Limb (tissue), 2 donors: ENCODE measurements around the gene DHX29.
"Not testable (repeated sequence)": the region's sequence is repeated elsewhere in the genome, so short reads cannot be mapped to it uniquely, and the experiment has no call there.

Experiments
- DNase-seq, 2 donors: peaks; one replicate each; pipeline ENCODE4 v3.0.0-alpha.2; 2016; ENCODE audit errors: extremely low spot score in 2 of 2

Gene DHX29

DNA sequence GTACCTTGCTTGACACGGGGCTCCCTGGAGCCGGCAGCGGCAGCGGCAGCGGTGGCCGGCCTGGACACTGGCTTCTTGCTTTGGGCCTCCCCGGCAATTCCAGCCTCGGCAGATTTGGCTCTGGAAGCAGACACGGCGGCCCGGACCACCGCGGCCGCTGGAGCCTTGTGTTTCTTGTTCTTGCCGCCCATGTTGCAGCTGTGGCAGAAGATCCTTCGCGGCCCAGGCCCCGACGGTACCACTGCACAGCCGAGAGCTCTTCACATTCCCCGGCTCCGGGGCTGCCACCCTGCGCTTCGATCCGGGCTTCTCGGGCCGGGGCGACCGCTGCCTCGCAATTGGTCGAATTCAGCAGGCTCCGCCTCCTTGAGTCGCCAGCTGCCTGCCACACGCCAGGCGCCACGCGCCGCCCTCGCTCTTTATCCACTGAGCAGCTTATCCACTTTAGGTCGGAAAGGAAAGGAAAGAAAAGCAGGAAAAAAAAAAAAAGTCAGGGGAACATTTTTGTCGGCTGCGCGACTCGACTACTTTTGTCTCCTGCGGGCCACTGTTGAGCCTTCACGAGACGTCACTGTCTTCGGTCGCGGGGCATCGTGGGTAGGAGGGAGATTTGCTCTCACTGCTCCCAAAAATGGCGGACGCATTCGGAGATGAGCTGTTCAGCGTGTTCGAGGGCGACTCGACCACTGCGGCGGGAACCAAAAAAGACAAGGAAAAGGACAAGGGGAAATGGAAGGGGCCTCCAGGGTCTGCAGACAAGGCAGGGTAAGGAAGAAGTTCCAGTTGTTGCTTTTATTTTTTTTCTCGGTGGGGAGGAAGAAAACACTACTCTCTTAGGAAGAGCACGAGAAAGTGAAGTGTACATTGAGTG is at the start of gene DHX29, which contains the start of gene MTREX:
Gene DHX29, minus strand, starts transcription at position 312 of the 871 bp plus-strand sequence. Its CDS starts 121 bp downstream, at position 191.
Gene MTREX, plus strand, starts transcription at position 607 of the 871 bp plus-strand sequence. Its CDS starts 25 bp downstream, at position 632.
- DNase-seq, result peak; percentile 92 to 93

DNA sequence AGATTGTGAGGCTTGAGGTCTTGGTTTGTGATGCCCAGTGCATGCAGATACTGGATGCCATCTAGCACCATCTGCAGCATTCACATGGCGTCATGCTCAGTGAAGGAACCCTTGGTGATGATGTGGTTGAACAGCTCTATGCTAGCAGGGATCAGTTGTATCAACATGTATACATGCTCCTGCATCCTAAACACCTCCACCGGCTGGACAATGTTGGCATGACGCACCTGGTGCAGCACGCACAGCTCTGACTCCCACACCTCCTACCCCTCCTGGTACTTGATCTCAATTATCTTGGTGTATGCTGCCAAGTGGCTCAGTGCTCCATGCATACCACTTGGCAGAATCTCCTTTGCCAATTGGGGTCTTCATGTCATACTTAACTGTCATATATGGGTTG is 49.4 kb upstream of the DHX29 start:
- DNase-seq, result no peak

DNA sequence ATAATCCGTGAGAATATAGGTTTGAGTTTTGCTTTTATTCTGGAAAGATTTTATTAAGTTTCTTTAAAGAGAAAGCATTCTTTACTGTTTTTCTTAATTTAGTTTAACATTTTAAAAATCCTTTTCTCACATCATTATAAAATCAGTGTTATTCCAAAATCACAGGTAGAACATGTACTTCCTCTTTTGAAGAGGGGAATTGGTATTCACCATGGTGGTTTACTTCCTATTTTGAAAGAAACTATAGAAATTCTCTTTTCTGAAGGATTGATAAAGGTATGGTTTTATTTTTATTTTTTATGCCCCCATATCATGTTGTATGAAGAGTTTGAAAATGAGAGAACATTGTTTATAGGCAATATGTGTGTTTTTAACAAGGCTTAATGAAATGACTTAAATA is 43.3 kb upstream of the DHX29 start:
- DNase-seq, result no peak

DNA sequence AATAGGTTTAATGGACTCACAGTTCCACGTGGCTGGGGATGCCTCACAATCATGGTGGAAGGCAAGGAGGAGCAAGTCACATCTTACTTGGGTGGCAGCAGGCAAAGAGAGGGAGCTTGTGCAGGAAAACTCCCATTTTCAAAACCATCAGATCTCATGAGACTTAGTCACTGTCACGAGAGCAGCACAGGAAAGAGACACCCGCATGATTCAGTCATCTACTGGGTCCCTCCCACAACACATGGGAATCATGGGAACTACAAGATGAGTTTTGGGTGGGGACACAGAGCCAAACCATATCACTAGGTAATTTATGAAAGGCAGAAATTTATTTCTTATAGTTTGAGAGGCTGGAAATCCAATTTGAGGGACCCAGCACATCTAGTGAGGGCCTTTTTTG is 40.3 kb upstream of the DHX29 start:
- no peak for DNase-seq

GRCh38 chr5:55345327-55345726 is 37.8 kb upstream of the DHX29 start:
- DNase-seq, result no peak

DNA sequence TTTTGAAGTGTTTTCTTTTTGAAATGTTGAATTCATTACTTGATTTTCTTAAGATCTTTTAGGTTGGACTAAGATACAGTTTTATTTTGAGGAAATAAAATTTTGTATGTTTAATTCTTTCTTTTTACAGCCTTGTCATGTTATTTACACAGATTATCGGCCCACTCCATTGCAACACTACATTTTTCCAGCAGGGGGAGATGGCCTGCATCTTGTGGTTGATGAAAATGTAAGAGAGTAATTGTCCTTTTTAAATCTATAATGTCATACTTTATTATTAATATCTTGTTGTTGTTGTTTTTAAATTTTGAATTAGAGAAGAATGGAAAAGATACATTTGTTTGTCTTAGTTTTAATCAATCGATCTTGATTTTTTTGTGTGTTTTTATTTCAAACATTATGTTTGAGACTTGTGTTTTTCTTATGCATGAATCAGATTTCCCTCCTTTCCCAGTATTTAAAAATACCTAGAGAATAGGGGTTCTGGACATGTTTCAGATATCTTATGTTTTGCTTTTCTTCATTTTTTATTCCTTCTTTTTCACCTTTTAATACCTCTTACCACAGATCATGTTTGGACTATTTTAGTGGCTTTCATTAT is 37.0 kb upstream of the DHX29 start:
- peak; percentile 58 to 65 for DNase-seq

DNA sequence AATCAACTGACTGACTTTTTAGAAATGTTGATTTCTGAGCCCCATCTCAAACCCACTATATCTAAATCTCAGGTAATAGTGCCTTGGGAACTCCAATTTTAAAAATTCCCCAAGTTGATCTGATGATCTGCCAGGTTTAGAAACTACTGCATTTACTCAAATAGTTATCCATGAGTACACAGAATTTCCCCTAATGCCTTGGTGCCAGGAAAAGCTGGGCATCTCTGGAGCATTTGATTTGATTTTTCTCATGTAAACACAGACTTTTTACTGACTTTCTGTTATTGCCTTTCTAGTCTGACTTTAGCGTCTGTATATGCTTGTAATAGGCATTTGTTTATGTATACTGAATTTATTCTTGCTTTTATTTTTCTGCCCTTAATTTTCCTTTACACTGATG is 36.1 kb upstream of the DHX29 start:
- DNase-seq, result no peak

DNA sequence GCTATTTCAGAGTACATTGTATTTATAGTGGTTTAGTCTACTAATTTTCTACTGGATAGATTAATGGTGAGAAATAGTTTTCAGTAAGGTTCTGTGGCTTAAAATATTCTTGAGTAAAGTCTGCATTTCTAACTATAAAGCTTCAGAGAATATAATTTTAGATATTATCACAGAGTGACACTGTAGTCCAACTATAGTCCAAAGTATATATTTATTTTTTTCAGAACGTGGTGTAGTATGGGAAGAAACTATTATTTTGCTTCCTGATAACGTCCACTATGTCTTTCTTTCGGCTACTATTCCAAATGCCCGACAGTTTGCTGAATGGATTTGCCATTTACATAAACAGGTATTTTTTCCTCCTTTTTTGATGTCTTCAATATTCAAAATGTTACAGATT is 35.6 kb upstream of the DHX29 start:
- no peak for DNase-seq

GRCh38 chr5:55338810-55339243 is 31.3 kb upstream of the DHX29 start:
- no peak for DNase-seq

- DNase-seq, result no peak
Observed at GRCh38 chr5:55338092-55338613, 30.7 kb upstream of the DHX29 start.

DNA sequence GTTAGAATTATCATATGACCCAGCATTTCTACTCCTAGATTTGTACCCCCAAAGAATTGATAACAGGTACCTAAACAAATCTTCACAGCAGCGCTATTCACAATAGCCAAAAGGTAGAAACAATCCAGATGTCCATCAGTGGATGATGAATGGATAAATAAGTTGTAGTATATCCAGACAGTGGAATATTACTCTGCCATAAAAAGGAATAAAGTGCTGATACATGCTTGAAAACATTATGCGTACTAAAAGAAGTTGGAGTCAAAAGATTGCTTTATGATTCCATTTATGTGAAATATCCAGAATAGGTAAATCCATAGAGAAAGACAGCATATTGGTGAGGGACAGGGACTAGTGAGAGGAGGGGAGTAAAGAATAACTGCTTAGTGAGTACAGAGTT is 26.3 kb upstream of the DHX29 start:
- no peak for DNase-seq

GRCh38 chr5:55333017-55333416 is 25.5 kb upstream of the DHX29 start:
- no peak for DNase-seq

DNA sequence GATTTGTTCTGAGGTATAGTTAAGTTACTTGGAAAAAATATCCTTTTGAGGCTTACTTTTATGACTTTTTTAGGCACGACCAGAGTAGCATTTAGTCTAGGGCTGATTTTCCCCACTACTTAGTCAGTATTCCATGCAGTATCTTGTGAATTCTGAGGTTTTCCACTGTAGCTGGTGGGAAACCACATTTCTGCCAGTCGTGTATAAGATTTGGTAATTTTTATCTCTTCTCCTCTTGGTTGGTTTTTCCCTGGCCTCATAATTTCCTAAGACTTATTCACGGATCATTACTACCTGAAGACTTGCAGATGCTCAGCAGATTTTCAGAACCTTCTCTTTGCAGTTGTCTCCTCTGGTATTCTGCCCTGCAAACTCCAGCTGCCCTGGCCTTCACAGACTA is 23.8 kb upstream of the DHX29 start:
- no peak for DNase-seq

GRCh38 chr5:55327281-55327680 is 19.8 kb upstream of the DHX29 start:
- no peak for DNase-seq

- DNase-seq, result no peak
Observed at GRCh38 chr5:55325621-55326020, 18.1 kb upstream of the DHX29 start.

DNA sequence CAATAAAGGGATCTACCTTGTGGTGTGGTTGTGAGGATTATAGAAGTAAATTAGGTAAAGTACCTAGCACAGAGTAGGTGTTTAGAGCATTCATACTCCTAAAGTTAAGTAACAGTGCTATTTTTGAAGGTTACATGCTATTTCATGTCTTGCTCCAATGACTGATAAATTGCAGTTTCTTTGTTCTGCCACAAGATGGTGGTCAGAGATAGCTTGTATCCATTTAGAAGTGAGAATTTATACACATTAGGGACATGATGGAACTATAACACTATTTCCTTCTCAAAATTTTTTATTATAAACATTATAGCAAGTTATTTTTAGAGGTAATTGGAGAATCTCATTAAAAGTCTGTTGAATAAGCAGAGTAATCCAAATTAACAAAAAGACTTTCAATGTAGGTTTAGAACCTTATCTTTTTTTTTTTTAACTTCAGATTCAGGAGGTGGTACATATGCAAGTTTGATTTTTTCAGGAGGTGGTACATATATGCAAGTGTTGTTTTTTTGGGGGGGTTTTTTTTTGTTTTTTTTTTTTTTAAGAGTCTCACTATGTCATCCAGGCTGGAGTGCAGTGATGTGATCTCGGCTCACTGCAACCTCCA is 17.4 kb upstream of the DHX29 start:
- peak in 1 of 2 donors; percentile 47 for DNase-seq

DNA sequence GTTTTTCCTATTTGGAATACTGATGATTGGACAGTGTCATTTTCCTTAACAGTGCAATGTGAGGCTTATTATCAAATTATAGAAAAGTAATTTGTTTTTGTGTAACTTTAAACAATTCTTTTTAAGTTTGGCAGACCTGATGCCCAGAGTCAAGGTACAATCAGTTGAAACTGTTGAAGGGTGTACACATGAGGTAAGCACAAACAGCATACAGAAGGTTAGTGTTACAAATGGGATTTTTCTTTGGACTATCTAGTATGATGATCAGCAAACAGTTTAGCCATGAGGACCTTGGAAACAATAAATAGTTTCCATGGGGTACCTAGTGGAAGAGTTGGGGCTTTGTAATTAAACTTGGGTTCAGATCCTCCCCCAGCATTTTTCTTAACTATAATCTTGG is 16.5 kb upstream of the DHX29 start:
- DNase-seq, result no peak

- no peak for DNase-seq
Observed at GRCh38 chr5:55320571-55320970, 13.1 kb upstream of the DHX29 start.

DNA sequence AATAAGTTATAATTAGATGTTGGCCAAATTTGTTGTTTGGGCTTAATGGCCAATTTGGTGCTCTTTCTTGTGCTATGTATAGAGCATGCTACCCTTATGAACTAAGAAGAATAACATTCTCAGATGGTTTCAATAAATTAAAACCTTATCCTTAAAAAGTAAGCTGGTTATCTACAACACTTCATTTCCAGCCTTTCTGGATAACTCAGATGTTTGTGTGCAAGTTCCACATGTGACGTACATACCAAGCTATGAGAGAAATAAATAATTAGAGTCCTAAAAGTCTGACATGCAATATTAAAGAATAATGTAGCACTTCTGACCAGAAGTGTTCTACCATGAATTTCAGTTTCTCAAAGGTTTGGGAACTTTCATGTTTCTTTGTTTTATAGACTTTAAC is 12.0 kb upstream of the DHX29 start:
- no peak for DNase-seq

DNA sequence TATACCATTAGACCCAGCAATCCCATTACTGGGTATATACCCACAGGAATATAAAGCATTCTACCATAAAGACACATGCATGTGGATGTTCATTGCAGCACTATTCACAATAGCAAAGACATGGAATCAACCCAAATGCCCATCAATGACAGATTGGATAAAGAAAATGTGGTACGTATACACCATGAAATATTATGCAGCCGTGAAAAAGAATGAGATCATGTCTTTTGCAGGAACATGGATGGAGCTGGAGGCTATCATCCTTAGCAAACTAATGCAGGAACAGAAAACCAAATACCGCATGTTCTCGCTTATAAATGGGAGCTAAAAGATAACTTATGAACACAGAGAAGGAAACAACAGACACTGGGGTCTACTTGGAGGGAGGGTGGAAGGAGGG is 10.7 kb upstream of the DHX29 start:
- DNase-seq, result not testable (repeated sequence)

DNA sequence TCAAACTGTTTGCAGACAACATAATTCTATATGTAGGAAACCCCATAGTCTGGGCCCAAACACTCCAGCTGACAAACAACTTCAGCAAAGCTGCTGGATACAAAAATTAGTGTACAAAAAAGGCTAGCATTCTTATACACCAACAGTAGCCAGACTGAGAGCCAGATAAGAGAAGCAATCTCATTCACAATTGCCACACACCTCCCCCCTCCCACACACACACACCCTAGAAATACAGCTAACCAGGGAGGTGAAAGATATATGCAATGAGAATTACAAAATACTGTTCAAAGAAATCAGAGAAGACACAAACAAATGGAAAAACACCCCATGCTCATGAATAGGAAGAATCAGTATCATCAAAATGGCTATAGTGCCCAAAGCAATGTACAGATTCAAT is 9.3 kb upstream of the DHX29 start:
- no peak for DNase-seq

GRCh38 chr5:55316289-55316688 is 8.8 kb upstream of the DHX29 start:
- no peak for DNase-seq
